Measurements from ENCODE around the gene RALGPS2.
"Not testable (repeated sequence)": the region's sequence is repeated elsewhere in the genome, so short reads cannot be mapped to it uniquely, and the experiment has no call there.

RALGPS2 gene

GRCh38 chr1:178738780-178739179 is 13.7 kb downstream of the RALGPS2 start:
- Mint-ChIP-seq H3K27ac (no peak overlapping the region), H3K4me3 (no peak overlapping the region), H3K27me3 (ENCODE audit: low read depth) (peaks cover 9% of the 10 kb centered on the region), H3K9me3 (no peaks in the 10 kb centered on the region), H3K36me3 (ENCODE audit: low read depth) (no peaks in the 10 kb centered on the region), H3K4me1 (ENCODE audit: low read depth) (no peaks in the 10 kb centered on the region)
- DNase-seq (ENCODE audit: low spot score): no peak

GRCh38 chr1:178739285-178740045 is 14.4 kb downstream of the RALGPS2 start:
- DNase-seq (ENCODE audit: low spot score): no peak
- Mint-ChIP-seq H3K36me3 (ENCODE audit: low read depth) (no peaks in the 10 kb centered on the region), H3K27ac (no peak overlapping the region), H3K9me3 (no peaks in the 10 kb centered on the region), H3K27me3 (ENCODE audit: low read depth) (peaks cover 9% of the 10 kb centered on the region), H3K4me3 (no peak overlapping the region), H3K4me1 (ENCODE audit: low read depth) (no peaks in the 10 kb centered on the region)

- Mint-ChIP-seq H3K9me3 (no peaks in the 10 kb centered on the region), H3K4me3 (no peak overlapping the region), H3K36me3 (ENCODE audit: low read depth) (no peaks in the 10 kb centered on the region), H3K4me1 (ENCODE audit: low read depth) (no peaks in the 10 kb centered on the region), H3K27ac (no peak overlapping the region), H3K27me3 (ENCODE audit: low read depth) (peaks cover 9% of the 10 kb centered on the region)
- no peak for DNase-seq (ENCODE audit: low spot score)
Measured at GRCh38 chr1:178740491-178740890, 15.4 kb downstream of the RALGPS2 start.

DNA sequence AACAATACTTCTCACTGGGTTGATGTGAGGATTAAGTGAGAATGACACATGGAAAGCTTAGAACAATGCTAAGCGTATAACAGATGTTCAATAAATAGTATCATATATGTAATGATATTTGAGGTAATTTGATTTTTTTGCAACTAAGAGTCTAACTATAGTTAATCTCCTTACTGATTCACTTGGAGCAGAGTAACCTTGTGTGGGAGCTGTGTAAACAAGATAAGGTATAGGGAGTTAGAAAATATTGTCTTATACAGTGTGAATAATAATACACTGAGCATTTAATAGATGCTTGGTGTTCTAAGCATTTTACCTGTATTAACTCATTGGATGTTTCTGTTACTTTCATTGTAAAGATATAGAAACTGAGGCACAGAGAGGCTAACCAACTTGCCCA is 15.9 kb downstream of the RALGPS2 start:
- Mint-ChIP-seq H3K27ac (no peak overlapping the region), H3K36me3 (ENCODE audit: low read depth) (no peaks in the 10 kb centered on the region), H3K27me3 (ENCODE audit: low read depth) (peaks cover 9% of the 10 kb centered on the region), H3K4me1 (ENCODE audit: low read depth) (no peaks in the 10 kb centered on the region), H3K9me3 (no peaks in the 10 kb centered on the region), H3K4me3 (no peak overlapping the region)
- no peak for DNase-seq (ENCODE audit: low spot score)

DNA sequence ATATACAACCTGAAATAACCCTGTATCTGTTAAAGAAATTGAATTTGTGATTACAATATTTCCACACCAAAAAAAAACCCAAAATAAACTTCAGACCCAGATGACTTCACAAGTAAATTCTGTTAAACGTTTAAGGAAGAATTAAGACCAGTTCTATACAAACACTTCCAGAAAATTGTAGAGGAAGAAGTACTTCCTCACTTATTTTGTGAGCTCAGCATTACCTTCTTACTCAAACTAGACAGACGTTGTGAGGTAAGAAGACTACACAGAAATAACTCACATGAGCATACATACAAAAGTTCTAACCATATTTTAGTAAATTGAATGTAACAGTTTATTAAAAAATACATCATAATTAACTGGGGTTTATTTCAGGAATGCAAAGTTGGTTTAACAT is 18.8 kb downstream of the RALGPS2 start:
- Mint-ChIP-seq H3K4me3 (no peak overlapping the region), H3K36me3 (ENCODE audit: low read depth) (no peaks in the 10 kb centered on the region), H3K27ac (no peak overlapping the region), H3K27me3 (ENCODE audit: low read depth) (peaks cover 9% of the 10 kb centered on the region), H3K4me1 (ENCODE audit: low read depth) (no peaks in the 10 kb centered on the region), H3K9me3 (no peaks in the 10 kb centered on the region)
- no peak for DNase-seq (ENCODE audit: low spot score)

DNA sequence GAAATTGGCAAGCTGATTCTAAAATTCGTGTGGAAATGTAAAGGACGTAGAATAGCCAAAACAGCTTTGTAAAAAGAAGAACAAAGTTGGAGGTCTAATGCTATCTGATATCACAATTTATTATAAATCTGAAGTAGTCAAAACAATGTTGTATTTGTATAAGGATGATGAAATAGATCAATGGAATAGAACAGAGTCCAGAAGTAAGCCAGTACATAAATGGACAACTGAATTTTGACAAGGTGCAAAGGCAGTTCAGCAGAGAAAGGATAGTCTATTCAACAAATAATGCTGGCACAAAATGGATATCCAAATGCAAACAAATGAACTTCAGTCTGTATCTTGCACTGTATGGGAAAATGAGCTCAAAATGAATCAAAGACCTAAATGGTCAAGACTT is 20.2 kb downstream of the RALGPS2 start:
- no peak overlapping the region for H3K27ac Mint-ChIP-seq
- H3K4me3 Mint-ChIP-seq: no peak overlapping the region
- H3K27me3 Mint-ChIP-seq (ENCODE audit: low read depth): peaks cover 6% of the 10 kb centered on the region
- H3K9me3 Mint-ChIP-seq: no peaks in the 10 kb centered on the region
- DNase-seq (ENCODE audit: low spot score): no peak
- no peaks in the 10 kb centered on the region for H3K36me3 Mint-ChIP-seq (ENCODE audit: low read depth)
- H3K4me1 Mint-ChIP-seq (ENCODE audit: low read depth): no peaks in the 10 kb centered on the region

DNA sequence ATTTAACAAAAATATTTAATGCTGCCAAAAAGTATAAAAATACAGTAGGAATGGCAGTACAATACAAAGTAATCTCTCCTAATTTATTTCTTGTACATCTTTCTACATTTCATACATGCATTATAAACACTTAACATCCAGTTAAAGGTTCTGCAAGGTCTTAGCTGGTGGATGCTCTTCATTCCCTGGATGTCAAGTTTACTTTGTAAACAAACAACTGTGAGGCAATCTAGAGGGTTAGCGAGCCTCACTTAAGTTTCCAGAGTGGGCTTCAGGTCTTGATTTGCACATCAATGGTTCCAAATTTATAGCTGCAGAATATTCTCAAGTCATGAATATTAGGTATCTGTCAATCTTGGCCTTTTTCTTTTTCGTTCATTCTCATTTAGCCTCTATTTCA is 21.3 kb downstream of the RALGPS2 start:
- Mint-ChIP-seq H3K27ac (no peak overlapping the region), H3K4me3 (no peak overlapping the region), H3K4me1 (ENCODE audit: low read depth) (no peaks in the 10 kb centered on the region), H3K27me3 (ENCODE audit: low read depth) (peaks cover 3% of the 10 kb centered on the region), H3K36me3 (ENCODE audit: low read depth) (no peaks in the 10 kb centered on the region), H3K9me3 (no peaks in the 10 kb centered on the region)
- no peak for DNase-seq (ENCODE audit: low spot score)

DNA sequence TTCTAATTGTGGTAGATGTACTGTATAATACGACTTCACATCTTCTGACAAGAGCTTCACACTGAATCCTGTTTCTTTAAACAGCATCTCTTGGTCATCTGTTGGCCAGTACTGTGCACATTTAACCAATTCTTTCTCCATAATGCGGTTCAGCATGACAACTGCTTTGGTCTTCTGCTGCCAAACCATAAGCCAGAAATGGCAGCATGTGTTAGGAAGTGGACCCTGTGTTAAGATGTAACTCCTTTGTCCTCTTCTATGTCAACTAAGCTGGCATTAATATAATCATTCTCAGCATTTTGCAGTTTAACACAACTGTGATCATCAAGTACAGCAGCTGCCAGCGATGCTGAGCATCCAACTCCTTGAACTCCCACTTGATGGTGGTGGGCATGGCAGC is 22.3 kb downstream of the RALGPS2 start:
- H3K4me1 Mint-ChIP-seq (ENCODE audit: low read depth); H3K4me3 Mint-ChIP-seq; DNase-seq (ENCODE audit: low spot score); H3K36me3 Mint-ChIP-seq (ENCODE audit: low read depth); H3K27ac Mint-ChIP-seq; H3K27me3 Mint-ChIP-seq (ENCODE audit: low read depth); H3K9me3 Mint-ChIP-seq: not testable (repeated sequence)

DNA sequence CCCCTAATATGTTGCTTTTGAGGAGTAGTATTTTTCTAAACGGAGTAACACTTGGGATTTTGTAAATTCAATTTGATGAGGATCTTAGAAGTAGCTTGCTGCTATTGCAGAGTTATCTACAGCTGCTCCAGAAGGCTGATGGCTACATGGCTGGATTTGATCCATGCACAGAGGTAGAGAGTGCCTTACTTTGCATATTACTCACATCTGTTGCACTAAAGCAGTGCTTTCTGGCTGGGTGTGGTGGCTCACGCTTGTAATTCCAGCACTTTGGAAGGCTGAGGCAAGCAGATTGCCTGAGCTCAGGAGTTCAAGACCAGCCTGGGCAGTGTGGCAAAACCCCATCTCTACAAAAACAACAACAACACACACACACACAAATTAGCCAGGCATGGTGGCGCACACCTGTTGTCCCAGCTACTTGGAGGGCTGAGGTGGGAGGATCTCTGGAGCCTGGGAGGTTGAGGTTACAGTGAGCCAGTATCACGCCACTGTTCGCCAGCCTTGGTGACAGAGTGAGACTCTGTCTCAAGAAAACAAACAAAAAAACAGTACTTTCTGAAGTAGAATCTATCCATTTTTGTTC is 24.6 kb downstream of the RALGPS2 start:
- no peaks in the 10 kb centered on the region for H3K9me3 Mint-ChIP-seq
- H3K27me3 Mint-ChIP-seq (ENCODE audit: low read depth): no peaks in the 10 kb centered on the region
- no peak overlapping the region for H3K27ac Mint-ChIP-seq
- no peak for DNase-seq (ENCODE audit: low spot score)
- no peak overlapping the region for H3K4me3 Mint-ChIP-seq
- no peaks in the 10 kb centered on the region for H3K36me3 Mint-ChIP-seq (ENCODE audit: low read depth)
- peaks cover 3% of the 10 kb centered on the region for H3K4me1 Mint-ChIP-seq (ENCODE audit: low read depth)

DNA sequence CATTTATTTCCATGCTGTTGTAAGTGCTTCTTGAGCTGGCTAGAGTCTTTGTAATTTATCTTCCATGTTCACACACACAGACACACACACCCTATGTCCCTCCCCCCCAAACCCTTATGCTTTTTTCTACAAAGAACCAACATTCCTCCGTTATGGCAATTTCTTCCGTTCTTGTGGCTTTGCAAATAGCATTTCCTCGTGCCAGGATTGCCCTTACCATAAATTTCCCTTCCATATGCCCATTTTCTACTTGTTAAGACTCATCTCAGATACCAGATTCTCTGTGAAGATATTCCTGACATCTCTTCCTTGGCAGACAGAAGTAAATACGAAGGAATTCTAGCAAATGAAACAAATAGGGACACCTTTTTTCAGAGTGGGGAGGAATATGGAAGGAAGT is 26.0 kb downstream of the RALGPS2 start:
- H3K4me3 Mint-ChIP-seq: no peak overlapping the region
- H3K36me3 Mint-ChIP-seq (ENCODE audit: low read depth): no peaks in the 10 kb centered on the region

GRCh38 chr1:178752891-178753290 is 27.8 kb downstream of the RALGPS2 start:
- no peak for DNase-seq (ENCODE audit: low spot score)
- Mint-ChIP-seq H3K4me1 (ENCODE audit: low read depth) (peaks cover 3% of the 10 kb centered on the region), H3K27ac (no peak overlapping the region), H3K36me3 (ENCODE audit: low read depth) (no peaks in the 10 kb centered on the region), H3K27me3 (ENCODE audit: low read depth) (peaks cover 2% of the 10 kb centered on the region), H3K4me3 (no peak overlapping the region), H3K9me3 (peaks cover 11% of the 10 kb centered on the region)

More for the DNA sequence above, 26.0 kb downstream of the RALGPS2 start:
- H3K27me3 Mint-ChIP-seq (ENCODE audit: low read depth): no peaks in the 10 kb centered on the region
- H3K27ac Mint-ChIP-seq: no peak overlapping the region
- H3K9me3 Mint-ChIP-seq: peaks cover 7% of the 10 kb centered on the region
- H3K4me1 Mint-ChIP-seq (ENCODE audit: low read depth): peaks cover 3% of the 10 kb centered on the region
- no peak for DNase-seq (ENCODE audit: low spot score)

- H3K4me1 Mint-ChIP-seq (ENCODE audit: low read depth); H3K27me3 Mint-ChIP-seq (ENCODE audit: low read depth); H3K4me3 Mint-ChIP-seq; H3K27ac Mint-ChIP-seq; DNase-seq (ENCODE audit: low spot score); H3K36me3 Mint-ChIP-seq (ENCODE audit: low read depth): not testable (repeated sequence)
- H3K9me3 Mint-ChIP-seq: peaks cover 11% of the 10 kb centered on the region
Measured at GRCh38 chr1:178754655-178755256, 29.7 kb downstream of the RALGPS2 start.

DNA sequence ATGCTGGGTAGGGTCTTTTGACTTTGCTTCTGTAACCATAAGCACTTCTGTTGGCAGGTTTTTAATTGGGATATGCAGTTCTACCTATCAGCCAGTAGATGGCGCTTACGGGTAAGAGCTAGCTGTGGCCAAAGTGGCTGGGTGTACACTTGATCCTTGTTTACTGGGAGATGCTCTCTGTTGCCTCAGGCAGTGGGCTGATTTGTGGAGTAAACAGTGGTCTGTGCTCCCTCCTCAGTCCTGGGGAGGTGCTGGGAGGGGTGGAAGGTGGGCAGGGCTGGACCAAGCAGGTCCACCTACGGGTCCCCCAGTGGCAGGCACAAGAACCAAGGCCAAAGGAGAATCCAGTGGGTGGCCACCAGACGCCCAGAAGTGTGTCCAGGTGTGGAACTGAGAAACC is 43.4 kb downstream of the RALGPS2 start:
- Mint-ChIP-seq H3K4me1 (ENCODE audit: low read depth) (no peaks in the 10 kb centered on the region), H3K36me3 (ENCODE audit: low read depth) (no peaks in the 10 kb centered on the region), H3K27me3 (ENCODE audit: low read depth) (no peaks in the 10 kb centered on the region), H3K27ac (no peak overlapping the region), H3K9me3 (peaks cover 19% of the 10 kb centered on the region), H3K4me3 (no peak overlapping the region)
- DNase-seq (ENCODE audit: low spot score): no peak

GRCh38 chr1:178772952-178773351 is 47.9 kb downstream of the RALGPS2 start:
- H3K27me3 Mint-ChIP-seq (ENCODE audit: low read depth): no peaks in the 10 kb centered on the region
- no peaks in the 10 kb centered on the region for H3K4me1 Mint-ChIP-seq (ENCODE audit: low read depth)
- H3K9me3 Mint-ChIP-seq: no peaks in the 10 kb centered on the region
- no peak overlapping the region for H3K4me3 Mint-ChIP-seq
- H3K36me3 Mint-ChIP-seq (ENCODE audit: low read depth): no peaks in the 10 kb centered on the region
- H3K27ac Mint-ChIP-seq: no peak overlapping the region
- no peak for DNase-seq (ENCODE audit: low spot score)
